ENCODE measurements around the gene ACTRT2. TPM values are rescaled to one million over a fixed set of nuclear protein-coding genes. Genes with fewer than 3 reads are reported as not detected.

Gene ACTRT2
- total and polyA plus RNA-seq, 2 of the 8 experiments (the other 6 are each of a cell fraction or from before 2014, with no cell fraction given): not detected

DNA sequence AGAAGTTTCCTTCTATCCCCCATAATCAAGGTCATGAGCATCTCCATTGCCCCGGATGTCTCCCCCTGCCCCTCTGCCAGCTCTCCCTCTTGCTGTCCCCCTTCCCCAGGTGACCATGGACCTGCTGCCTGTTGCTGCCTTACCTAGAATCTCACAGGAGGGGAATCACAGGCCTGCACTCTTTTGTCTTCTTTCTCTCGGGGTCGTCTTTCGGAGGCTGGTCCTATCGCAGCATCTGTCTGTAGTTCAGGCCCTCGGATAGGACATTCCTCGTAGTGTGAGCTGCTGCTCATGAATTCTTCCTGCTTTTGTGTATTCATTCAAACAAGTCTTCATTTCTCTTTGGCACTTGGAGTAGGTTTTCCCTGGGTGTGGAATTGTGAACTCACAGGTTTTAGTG is 39.9 kb upstream of the ACTRT2 start (continued):
- TF ChIP-seq, protein P1, sequence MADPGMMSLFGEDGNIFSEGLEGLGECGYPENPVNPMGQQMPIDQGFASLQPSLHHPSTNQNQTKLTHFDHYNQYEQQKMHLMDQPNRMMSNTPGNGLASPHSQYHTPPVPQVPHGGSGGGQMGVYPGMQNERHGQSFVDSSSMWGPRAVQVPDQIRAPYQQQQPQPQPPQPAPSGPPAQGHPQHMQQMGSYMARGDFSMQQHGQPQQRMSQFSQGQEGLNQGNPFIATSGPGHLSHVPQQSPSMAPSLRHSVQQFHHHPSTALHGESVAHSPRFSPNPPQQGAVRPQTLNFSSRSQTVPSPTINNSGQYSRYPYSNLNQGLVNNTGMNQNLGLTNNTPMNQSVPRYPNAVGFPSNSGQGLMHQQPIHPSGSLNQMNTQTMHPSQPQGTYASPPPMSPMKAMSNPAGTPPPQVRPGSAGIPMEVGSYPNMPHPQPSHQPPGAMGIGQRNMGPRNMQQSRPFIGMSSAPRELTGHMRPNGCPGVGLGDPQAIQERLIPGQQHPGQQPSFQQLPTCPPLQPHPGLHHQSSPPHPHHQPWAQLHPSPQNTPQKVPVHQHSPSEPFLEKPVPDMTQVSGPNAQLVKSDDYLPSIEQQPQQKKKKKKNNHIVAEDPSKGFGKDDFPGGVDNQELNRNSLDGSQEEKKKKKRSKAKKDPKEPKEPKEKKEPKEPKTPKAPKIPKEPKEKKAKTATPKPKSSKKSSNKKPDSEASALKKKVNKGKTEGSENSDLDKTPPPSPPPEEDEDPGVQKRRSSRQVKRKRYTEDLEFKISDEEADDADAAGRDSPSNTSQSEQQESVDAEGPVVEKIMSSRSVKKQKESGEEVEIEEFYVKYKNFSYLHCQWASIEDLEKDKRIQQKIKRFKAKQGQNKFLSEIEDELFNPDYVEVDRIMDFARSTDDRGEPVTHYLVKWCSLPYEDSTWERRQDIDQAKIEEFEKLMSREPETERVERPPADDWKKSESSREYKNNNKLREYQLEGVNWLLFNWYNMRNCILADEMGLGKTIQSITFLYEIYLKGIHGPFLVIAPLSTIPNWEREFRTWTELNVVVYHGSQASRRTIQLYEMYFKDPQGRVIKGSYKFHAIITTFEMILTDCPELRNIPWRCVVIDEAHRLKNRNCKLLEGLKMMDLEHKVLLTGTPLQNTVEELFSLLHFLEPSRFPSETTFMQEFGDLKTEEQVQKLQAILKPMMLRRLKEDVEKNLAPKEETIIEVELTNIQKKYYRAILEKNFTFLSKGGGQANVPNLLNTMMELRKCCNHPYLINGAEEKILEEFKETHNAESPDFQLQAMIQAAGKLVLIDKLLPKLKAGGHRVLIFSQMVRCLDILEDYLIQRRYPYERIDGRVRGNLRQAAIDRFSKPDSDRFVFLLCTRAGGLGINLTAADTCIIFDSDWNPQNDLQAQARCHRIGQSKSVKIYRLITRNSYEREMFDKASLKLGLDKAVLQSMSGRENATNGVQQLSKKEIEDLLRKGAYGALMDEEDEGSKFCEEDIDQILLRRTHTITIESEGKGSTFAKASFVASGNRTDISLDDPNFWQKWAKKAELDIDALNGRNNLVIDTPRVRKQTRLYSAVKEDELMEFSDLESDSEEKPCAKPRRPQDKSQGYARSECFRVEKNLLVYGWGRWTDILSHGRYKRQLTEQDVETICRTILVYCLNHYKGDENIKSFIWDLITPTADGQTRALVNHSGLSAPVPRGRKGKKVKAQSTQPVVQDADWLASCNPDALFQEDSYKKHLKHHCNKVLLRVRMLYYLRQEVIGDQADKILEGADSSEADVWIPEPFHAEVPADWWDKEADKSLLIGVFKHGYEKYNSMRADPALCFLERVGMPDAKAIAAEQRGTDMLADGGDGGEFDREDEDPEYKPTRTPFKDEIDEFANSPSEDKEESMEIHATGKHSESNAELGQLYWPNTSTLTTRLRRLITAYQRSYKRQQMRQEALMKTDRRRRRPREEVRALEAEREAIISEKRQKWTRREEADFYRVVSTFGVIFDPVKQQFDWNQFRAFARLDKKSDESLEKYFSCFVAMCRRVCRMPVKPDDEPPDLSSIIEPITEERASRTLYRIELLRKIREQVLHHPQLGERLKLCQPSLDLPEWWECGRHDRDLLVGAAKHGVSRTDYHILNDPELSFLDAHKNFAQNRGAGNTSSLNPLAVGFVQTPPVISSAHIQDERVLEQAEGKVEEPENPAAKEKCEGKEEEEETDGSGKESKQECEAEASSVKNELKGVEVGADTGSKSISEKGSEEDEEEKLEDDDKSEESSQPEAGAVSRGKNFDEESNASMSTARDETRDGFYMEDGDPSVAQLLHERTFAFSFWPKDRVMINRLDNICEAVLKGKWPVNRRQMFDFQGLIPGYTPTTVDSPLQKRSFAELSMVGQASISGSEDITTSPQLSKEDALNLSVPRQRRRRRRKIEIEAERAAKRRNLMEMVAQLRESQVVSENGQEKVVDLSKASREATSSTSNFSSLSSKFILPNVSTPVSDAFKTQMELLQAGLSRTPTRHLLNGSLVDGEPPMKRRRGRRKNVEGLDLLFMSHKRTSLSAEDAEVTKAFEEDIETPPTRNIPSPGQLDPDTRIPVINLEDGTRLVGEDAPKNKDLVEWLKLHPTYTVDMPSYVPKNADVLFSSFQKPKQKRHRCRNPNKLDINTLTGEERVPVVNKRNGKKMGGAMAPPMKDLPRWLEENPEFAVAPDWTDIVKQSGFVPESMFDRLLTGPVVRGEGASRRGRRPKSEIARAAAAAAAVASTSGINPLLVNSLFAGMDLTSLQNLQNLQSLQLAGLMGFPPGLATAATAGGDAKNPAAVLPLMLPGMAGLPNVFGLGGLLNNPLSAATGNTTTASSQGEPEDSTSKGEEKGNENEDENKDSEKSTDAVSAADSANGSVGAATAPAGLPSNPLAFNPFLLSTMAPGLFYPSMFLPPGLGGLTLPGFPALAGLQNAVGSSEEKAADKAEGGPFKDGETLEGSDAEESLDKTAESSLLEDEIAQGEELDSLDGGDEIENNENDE (IDR thresholded peaks at IDR 0.05; ENCODE audit: insufficient replicate concordance, low read length): no peak
- TF ChIP-seq YY1 (IDR thresholded peaks at IDR 0.05; ENCODE audit: low read depth, low read length) (no peak), EP300 (IDR thresholded peaks at IDR 0.05; ENCODE audit: borderline replicate concordance in 1 of 2, low read depth in 2 of 2, low read length in 2 of 2) (no peak), RBBP5 (IDR thresholded peaks at IDR 0.05; ENCODE audit: borderline replicate concordance, low read depth, low read length) (no peak), SP4 (IDR thresholded peaks at IDR 0.05; ENCODE audit: low read length) (no peak), BACH1 (IDR thresholded peaks at IDR 0.05; ENCODE audit: low read length) (no peak), CHD2 (IDR thresholded peaks at IDR 0.05; ENCODE audit: low read length) (no peak), NRF1 (IDR thresholded peaks at IDR 0.05; ENCODE audit: low read depth, low read length) (no peak), CHD1 (IDR thresholded peaks at IDR 0.05; ENCODE audit: low read depth, low read length) (no peak), ASH2L (IDR thresholded peaks at IDR 0.05; ENCODE audit: low read length) (no peak), SIX5 (IDR thresholded peaks at IDR 0.05; ENCODE audit: low read depth, low read length) (no peak), MAFK (IDR thresholded peaks at IDR 0.05; ENCODE audit: low read depth, low read length) (no peak), TEAD4 (IDR thresholded peaks at IDR 0.05; ENCODE audit: low read depth, low read length) (no peak)

Measured in H1 (cell line).